KOPT-K1 (cell line): Measurements from ENCODE around the gene PGK2.

Experiments used
- H3K27ac ChIP-seq: fragments of 200-600 bp; sonication (generic); 2 replicates; pipeline ENCODE4 v1.5.1; 2016; ENCODE audit warnings: antibody characterized with exemption, mild to moderate bottlenecking, low read depth, low read length; ENCODE audit not compliant: poor library complexity, severe bottlenecking
- H3K36me3 ChIP-seq: fragments of 200-600 bp; sonication (generic); 2 replicates; pipeline ENCODE4 v1.5.1; 2017; ENCODE audit warnings: antibody characterized with exemption, mild to moderate bottlenecking, low read length, moderate library complexity; ENCODE audit not compliant: insufficient read depth
- H3K9me3 ChIP-seq: fragments of 200-600 bp; sonication (generic); 2 replicates; pipeline ENCODE4 v1.5.1; 2017; ENCODE audit warnings: antibody characterized with exemption, low read length, mild to moderate bottlenecking; ENCODE audit not compliant: insufficient read depth, poor library complexity, severe bottlenecking

The PGK2 gene

DNA sequence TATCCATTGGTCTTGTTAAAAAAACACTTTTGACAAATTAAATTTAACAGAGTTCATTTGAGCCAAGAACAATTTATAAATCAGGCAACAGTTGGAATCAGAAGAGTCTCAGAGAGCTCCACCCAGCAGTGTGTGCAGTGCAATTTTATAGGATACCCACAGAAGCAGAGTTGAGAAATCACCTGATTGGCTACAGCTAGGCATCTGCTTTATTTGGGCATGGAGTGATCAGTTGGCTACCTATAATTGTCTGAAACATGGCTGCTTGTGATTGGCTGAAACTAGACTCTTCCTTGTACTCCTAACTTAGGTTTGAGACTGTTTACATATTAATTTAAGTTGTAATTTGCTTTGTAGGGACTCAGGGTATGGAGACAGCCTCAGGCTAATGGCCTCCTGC is 12.0 kb downstream of the PGK2 start:
- Histone ChIP-seq H3K9me3 (no peaks in the 10 kb centered on the region), H3K36me3 (no peaks in the 10 kb centered on the region), H3K27ac (no peak overlapping the region)

- no peaks in the 10 kb centered on the region for H3K36me3 ChIP-seq
- no peaks in the 10 kb centered on the region for H3K9me3 ChIP-seq
- H3K27ac ChIP-seq: no peak overlapping the region
Observed at GRCh38 chr6:49772285-49772684, 14.8 kb downstream of the PGK2 start.

DNA sequence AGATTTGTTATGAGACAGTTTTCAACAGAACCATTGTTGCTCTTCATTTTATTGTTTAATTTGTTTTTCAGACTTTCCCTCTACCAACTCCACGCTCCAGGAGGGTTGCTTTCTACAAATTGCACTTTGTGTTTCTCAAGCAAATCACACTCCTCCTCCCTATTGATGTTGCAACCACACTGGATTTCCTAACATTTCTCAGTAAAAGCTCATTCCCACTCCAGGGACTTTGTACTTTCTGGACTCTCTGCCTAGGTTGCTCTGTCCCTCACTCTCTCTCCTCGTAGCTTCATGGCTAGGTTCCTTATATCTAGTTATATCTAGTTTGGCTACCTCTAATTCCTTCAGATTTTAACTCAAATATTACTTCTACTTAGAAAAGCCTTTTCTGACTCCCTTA is 20.3 kb downstream of the PGK2 start:
- no peak overlapping the region for H3K27ac ChIP-seq
- no peaks in the 10 kb centered on the region for H3K9me3 ChIP-seq
- H3K36me3 ChIP-seq: no peaks in the 10 kb centered on the region

DNA sequence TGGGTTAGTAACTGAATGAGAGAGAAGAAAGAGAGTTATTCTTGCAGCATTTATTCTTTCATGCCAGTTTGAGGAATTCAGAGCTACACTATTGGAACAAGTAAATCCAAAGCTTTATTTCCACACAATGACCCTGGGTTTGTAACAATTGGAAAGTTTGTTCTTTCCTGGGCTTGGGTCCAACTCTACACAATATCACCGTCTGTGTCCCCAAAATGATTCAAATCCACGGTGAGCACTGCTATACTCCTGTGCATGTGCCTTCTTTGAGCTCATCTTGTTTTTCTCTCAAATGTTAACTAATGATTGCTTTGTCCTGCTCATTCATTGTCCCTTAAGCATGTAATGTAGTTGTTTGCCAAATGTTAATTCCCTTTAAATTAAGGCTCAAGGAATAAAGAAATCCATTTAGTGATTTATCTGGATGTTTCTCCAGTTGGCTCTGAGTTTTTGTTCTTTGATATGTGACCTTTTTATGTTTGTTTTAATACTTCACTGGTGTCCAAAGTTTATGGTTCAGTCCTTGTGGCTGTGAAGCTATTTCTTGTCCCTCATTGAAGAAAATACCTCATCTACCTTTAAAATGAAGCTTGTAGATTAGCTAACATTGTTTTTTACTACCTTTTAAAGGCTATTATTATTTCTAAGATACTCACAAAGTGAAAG is 22.4 kb downstream of the PGK2 start:
- no peak overlapping the region for H3K27ac ChIP-seq
- no peaks in the 10 kb centered on the region for H3K9me3 ChIP-seq
- H3K36me3 ChIP-seq: no peaks in the 10 kb centered on the region

DNA sequence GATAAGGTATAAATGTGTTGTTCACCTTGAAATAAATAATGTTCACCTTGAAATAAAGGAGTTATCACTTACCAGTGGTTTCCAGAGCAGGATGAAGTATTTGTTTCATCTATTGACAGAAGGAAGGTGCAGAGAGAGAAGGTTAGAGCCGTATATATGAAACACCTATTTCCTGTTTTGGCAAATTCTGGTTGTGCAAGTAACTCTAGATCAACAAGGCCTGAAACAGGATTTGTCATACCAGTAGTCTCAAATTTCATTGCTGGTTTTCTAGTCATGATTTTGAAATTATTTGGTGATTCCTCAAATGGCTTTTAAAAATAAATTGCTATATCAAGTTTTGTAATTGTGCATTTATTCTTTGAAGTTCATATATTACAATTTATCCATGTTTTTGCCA is 42.8 kb downstream of the PGK2 start, which contains the start of gene CRISP3:
Gene CRISP3, minus strand, starts transcription at position 130 of the 400 bp plus-strand sequence. Its CDS starts 21 bp downstream, at position 109.
- Histone ChIP-seq H3K27ac (no peak within 1 kb of the TSS), H3K9me3 (no peaks in the 10 kb centered on the region), H3K36me3 (no peaks in the 10 kb centered on the region)

- Histone ChIP-seq H3K36me3 (no peaks in the 10 kb centered on the region), H3K9me3 (no peaks in the 10 kb centered on the region), H3K27ac (no peak overlapping the region)
Observed at GRCh38 chr6:49743429-49743828, 43.7 kb downstream of the PGK2 start.

DNA sequence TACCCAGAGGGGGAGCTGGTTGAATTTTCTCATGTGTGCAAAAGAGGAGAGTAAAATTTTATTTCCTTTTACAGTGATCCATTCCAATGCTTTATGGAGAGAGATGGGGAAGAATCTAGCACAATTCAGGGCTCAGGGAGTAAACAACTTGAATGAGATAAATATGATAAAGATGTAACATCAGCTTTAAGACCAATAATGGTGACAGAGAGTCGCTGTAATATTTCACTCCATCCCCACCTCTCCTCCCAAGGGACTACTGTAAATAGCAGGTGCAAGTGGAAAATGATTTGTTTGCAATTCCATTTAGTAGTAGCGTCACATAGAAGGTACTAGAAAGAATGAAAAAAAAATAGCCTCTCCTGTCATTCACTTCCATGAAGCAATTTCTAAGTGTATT is 47.7 kb downstream of the PGK2 start:
- H3K36me3 ChIP-seq: no peaks in the 10 kb centered on the region
- H3K27ac ChIP-seq: no peak overlapping the region
- H3K9me3 ChIP-seq: no peaks in the 10 kb centered on the region

DNA sequence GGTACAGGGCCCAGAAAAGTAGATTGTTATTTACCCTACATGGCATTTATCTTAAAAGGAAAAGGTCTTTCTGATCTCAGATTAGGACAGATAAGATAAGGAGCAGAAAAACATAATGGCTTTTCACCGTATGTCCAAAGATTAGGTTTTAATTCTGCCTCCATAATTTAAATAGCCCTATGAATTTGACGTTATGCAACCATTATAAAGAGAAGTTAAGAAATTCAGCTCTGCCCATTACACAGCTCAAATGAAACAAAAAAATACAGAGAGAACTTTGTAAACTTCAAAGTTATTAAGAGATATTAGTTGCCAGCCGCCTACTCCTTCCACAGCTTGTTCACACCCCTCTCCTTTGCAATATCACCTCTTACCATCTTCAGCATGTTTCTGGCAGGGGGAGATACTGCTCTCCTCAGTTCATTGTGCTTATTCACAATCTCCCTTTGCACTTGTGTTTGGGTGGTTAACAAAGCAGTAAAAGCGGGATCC is 51.0 kb downstream of the PGK2 start:
- H3K27ac ChIP-seq: no peak overlapping the region
- H3K36me3 ChIP-seq: no peaks in the 10 kb centered on the region
- no peaks in the 10 kb centered on the region for H3K9me3 ChIP-seq
